Stimulated activated CD4-positive, alpha-beta T cell treated with anti-CD3 and anti-CD28 coated beads, Interleukin-4, amount 100 ng/mL, for 4 hours (primary cell): ENCODE data around the gene PDE4C.

Experiments
- DNase-seq, 2 experiments: peaks; one replicate each; pipeline ENCODE4 v3.0.0-alpha.2; 2020

Gene PDE4C

GRCh38 chr19:18225702-18226468 lies at the start of gene PDE4C:
TSS of gene PDE4C (minus strand) at chr19:18226438. CDS start at chr19:18226415, 23 bp downstream.
- no peak for DNase-seq

DNA sequence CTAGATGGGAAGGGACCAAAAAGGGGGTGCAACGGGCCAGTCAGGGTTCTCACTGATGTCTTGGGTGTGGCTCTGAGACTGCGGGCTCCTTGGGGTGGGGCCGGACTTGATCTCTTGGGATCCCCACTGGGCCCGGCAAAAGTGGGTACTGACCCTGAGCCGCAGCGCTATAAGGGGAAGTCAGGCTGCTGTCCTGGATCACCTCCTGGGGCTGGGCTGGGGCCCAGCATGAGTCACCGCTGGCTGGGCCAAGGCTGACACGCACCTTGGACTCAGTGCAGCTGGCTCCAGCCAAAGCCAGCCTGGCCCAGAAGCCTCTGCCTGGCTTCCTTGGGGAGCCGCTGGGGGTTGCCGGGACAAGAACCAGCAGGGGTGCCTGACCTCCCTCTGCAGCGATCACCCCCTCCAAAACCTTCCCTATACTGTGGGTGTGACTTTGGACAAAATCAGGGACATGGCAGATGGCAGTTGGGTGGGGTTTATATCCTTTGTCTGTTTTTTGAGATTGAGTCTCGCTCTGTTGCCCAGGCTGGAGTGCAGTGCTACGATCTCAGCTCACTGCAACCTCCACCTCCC lies 48.6 kb upstream of the PDE4C start:
- DNase-seq = no peak

DNA sequence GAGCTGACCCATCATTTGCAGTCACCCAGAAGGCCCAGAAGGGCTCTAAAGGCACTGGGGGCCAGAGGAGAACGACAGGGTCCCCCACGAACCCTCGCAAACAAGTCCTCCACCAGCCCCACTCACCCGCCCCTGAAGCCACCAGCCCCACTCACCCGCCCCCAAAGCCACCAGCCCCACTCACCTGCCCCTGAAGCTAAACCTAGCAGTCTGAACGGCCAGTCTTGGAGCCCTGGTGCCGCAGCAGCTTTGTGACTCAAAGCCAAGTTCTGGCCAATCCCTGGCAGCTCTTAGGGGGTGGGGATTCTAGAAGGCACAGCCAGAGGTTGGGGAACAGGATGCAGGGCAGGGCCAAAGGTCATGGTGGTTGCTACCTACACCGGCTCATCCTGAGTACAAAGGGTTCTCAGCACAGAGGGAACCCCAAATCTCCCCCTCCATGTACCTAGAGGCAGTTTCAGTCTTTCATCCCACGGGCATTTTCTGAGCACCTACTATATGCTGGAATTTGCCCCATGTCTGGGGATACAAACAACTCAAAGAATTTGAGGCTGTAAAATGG lies 48.1 kb upstream of the PDE4C start, which contains the start of gene IQCN:
Gene IQCN, minus strand, starts transcription at position 234 of the 562 bp plus-strand sequence. CDS start 4,974 bp downstream, outside the sequence.
- DNase-seq = no peak

DNA sequence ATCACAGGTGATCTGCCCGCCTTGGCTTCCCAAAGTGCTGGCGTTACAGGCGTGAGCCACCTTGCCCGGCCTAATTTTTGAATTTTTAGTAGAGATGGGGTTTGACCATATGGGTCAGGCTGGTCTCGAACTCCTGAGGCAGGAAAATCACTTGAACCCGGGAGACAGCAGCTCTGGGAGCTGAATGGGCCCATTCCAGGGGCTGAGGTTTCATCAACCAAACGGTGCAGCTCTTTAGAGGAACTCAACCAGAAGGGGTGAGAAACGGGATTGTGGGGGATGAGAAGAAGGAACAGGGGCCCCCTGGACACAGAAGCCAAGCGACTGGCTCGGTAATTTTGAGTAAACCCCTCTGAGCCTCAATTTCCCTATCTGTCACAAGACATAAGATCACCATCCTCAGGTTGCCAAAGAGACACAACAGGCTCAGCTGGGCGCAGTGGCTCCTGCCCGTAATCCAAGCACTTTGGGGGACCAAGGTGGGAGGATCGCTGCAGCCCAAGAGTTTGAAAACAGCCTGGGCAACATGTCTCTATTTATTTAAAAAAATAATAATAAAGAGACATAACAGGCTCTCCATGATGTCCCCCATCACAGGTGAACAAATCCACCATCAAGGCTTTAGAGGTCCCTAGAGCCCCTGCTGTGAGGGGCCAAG lies 47.5 kb upstream of the PDE4C start:
- no peak for DNase-seq

GRCh38 chr19:18271433-18271841 lies 45.2 kb upstream of the PDE4C start:
- no peak for DNase-seq

DNA sequence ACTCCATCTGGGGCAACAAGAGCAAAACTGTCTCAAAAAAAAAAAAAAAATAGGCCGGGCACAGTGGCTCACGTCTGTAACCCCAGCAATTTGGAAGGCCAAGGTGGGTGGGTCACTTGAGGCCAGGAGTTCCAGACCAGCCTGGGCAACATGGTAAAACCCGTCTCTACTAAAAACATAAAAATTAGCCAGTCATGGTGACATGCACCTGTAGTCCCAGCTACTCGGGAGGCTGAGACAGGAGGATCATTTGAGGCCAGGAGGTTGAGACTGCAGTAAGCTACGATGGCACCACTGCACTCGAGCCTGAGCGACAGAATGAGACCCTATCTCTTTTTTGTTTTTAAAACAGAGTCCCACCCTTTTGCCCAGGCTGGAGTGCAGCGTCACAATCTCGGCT lies 44.1 kb upstream of the PDE4C start:
- DNase-seq = no peak

- no peak for DNase-seq
These were observed 43.0 kb upstream of the PDE4C start for GRCh38 chr19:18269070-18269723.

GRCh38 chr19:18266771-18267686 lies 40.8 kb upstream of the PDE4C start:
- no peak for DNase-seq

GRCh38 chr19:18265582-18265981 lies 39.3 kb upstream of the PDE4C start:
- DNase-seq = no peak

- DNase-seq = no peak
These were observed 38.8 kb upstream of the PDE4C start for GRCh38 chr19:18264971-18265540.

- no peak for DNase-seq
These were observed 38.1 kb upstream of the PDE4C start for GRCh38 chr19:18264137-18264854.

- no peak for DNase-seq
These were observed 37.3 kb upstream of the PDE4C start for GRCh38 chr19:18263324-18264136.

GRCh38 chr19:18262917-18263316 lies 36.7 kb upstream of the PDE4C start:
- DNase-seq = no peak

GRCh38 chr19:18262144-18262543 lies 35.9 kb upstream of the PDE4C start:
- no peak for DNase-seq

GRCh38 chr19:18261474-18261873 lies 35.2 kb upstream of the PDE4C start:
- DNase-seq = no peak

DNA sequence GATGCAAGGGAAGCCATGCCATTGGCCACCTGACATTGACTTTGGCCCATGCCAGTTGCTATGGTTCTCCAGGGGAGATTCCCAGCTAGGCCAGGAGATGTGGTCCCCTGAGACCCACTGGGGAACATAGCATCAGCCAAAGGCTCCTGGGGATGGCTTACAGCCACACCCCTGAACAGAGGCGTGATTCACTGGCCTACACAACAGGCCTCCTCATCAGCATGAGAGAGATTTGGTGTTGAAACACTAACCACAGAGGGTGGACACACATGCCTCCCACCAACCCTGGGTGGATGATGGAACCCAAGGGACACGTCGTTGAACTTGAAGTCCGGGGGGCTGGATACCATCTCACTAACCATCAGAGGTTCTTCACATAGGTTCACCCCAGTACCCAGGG lies 33.7 kb upstream of the PDE4C start:
- DNase-seq = no peak

DNA sequence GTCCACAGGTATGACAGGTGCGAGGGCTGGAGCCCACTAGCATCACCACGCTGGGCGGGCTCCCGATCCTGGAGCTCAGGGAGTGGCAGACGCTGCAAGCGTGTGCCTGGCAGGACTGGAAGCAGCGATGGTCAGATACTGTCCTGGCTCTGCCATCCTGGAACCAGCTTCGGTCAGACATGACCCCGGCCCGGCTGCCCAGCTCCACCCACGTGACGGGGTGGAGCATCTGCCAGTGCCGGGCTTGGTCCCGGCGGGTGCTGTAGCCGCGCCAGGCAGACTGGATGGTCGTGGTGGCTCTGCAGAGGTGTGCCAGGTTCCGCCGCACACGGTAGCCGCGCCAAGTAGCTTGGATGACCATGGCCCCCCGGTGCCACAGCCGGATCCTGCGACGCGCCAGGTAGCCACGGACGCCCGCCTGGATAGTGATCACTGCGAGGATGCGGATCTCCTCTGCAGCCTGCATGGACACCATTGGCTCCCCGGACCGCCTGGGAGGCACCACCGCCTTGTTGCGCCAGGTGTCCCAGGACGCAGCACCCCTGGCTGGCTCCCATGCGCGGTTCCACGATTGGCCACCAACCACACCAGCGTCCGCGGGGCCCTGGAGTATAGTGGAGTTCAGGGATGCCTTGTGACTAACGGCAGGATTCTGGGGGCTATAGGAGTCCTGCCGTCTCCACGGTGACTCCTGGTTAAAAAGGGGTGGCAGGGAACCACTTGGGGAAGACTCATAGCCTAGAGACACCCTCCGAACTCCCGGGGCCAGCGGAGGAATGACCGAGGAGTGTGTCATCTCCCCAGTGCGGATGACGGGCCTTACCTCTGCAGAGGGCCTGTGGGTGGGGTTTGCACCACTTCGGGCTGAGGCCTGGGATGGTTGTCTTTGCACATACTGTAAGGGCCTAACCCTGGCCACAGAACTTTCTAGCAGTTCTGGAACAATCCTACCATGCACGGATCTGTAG lies 31.5 kb upstream of the PDE4C start:
- DNase-seq = no peak
